HG02973 (cell line): ENCODE measurements around the gene JAZF1.

Source experiments
- ATAC-seq: cut with Tn5 transposase; IDR thresholded peaks from one replicate; pipeline ENCODE4 v1.9.1; 2021; ENCODE audit warnings: moderate library complexity; ENCODE audit not compliant: unreplicated experiment

The JAZF1 gene

GRCh38 chr7:28192786-28193585, 12.4 kb upstream of the JAZF1 start:
- ATAC-seq: no peak

- no peak for ATAC-seq
Measured at GRCh38 chr7:28191751-28192150, 11.2 kb upstream of the JAZF1 start.

GRCh38 chr7:28191184-28191583, 10.6 kb upstream of the JAZF1 start:
- ATAC-seq: no peak

- ATAC-seq: no peak
Measured at GRCh38 chr7:28190077-28190710, 9.6 kb upstream of the JAZF1 start.

- ATAC-seq: no peak
Measured at GRCh38 chr7:28187012-28187411, 6.4 kb upstream of the JAZF1 start.

GRCh38 chr7:28183627-28184026, 3.0 kb upstream of the JAZF1 start:
- no peak for ATAC-seq

- ATAC-seq: no peak
Measured at GRCh38 chr7:28182071-28182471, 1.5 kb upstream of the JAZF1 start.

- ATAC-seq: no peak
Measured at GRCh38 chr7:28181416-28181815, 821 bp upstream of the JAZF1 start.

GRCh38 chr7:28180031-28180363, 598 bp downstream of the JAZF1 start:
- ATAC-seq: no peak

GRCh38 chr7:28179120-28180030, 1.2 kb downstream of the JAZF1 start:
- ATAC-seq: peak; percentile 65

GRCh38 chr7:28178599-28178998, 2.0 kb downstream of the JAZF1 start:
- no peak for ATAC-seq

GRCh38 chr7:28177836-28178235, 2.8 kb downstream of the JAZF1 start:
- ATAC-seq: no peak

- ATAC-seq: no peak
Measured at GRCh38 chr7:28176645-28177044, 4.0 kb downstream of the JAZF1 start.

- no peak for ATAC-seq
Measured at GRCh38 chr7:28176174-28176573, 4.4 kb downstream of the JAZF1 start.

GRCh38 chr7:28174901-28175661, 5.5 kb downstream of the JAZF1 start:
- no peak for ATAC-seq

GRCh38 chr7:28174442-28174841, 6.2 kb downstream of the JAZF1 start:
- ATAC-seq: no peak

GRCh38 chr7:28173531-28173930, 7.1 kb downstream of the JAZF1 start:
- ATAC-seq: no peak

GRCh38 chr7:28172958-28173357, 7.6 kb downstream of the JAZF1 start:
- no peak for ATAC-seq

GRCh38 chr7:28170701-28171100, 9.9 kb downstream of the JAZF1 start:
- no peak for ATAC-seq

GRCh38 chr7:28169230-28169629, 11.4 kb downstream of the JAZF1 start:
- no peak for ATAC-seq
